Heart left ventricle (tissue), 16 donors: Measurements from ENCODE around the gene NHLRC4. TPM values are rescaled to one million over a fixed set of nuclear protein-coding genes. Genes with fewer than 3 reads are reported as not detected.

ENCODE experiments used
- ATAC-seq, 4 donors: fragments of 200-7000 bp; cut with Tn5 transposase; one replicate each; pipeline ENCODE4 v1.9.1; 2020 to 2022; ENCODE audit warnings: moderate library complexity in 4 of 4, mild to moderate bottlenecking in 3 of 4, moderate number of reproducible peaks in 1 of 4
- DNase-seq, 5 donors: peaks; one replicate each; pipeline ENCODE4 v3.0.0-alpha.2; 2020
- H3K27ac ChIP-seq, 12 donors: fragments of 200-600 bp; sonication (generic) in 4 of 12; one replicate each; pipeline versions ENCODE4 v1.5.0 to v1.8.0; 2016 to 2022; ENCODE audit warnings: mild to moderate bottlenecking in 2 of 12
- H3K27me3 ChIP-seq, 9 donors: fragments of 200-600 bp; sonication (generic) in 2 of 9; one replicate each; pipeline versions ENCODE4 v1.5.1 to v1.8.0; 2016 to 2022; ENCODE audit warnings: mild to moderate bottlenecking in 3 of 9
- H3K36me3 ChIP-seq, 9 donors: fragments of 200-600 bp; sonication (generic) in 2 of 9; one replicate each; pipeline versions ENCODE4 v1.5.0 to v1.8.0; 2018 to 2022; ENCODE audit warnings: mild to moderate bottlenecking in 2 of 9
- H3K4me1 ChIP-seq, 12 donors: fragments of 200-600 bp; sonication (generic) in 4 of 12; one replicate each; pipeline versions ENCODE4 v1.5.0 to v1.8.0; 2016 to 2022; ENCODE audit warnings: mild to moderate bottlenecking in 3 of 12
- H3K4me3 ChIP-seq, 12 donors: fragments of 200-600 bp; sonication (generic) in 4 of 12; one replicate each; pipeline versions ENCODE4 v1.5.0 to v1.8.0; 2017 to 2022; ENCODE audit warnings: mild to moderate bottlenecking in 9 of 12, moderate library complexity in 4 of 12
- H3K9me3 ChIP-seq, 12 donors: fragments of 200-600 bp; sonication (generic) in 4 of 12; one replicate each; pipeline versions ENCODE4 v1.5.0 to v1.8.0; 2016 to 2022; ENCODE audit warnings: mild to moderate bottlenecking in 1 of 12
- POLR2A ChIP-seq, 2 donors: fragments of 450-650 bp; IDR thresholded peaks; one replicate each; pipeline ENCODE4 v1.6.1; 2017; ENCODE audit warnings: antibody characterized with exemption in 2 of 2, mild to moderate bottlenecking in 2 of 2, moderate library complexity in 2 of 2
- WGBS, 4 donors: extraction: QIAGEN DNeasy Blood & Tissue Kit in 2 of 4; methylation state at CpG; one replicate each; pipeline versions ENCODE4 v1.1.5 to v1.1.7; 2013 to 2018; 5-methylcytosine and 5-hydroxymethylcytosine counted together
- intact Hi-C, 10 donors: fragments of 100-400 bp; cut with DNase I; formaldehyde crosslinking; loops; one replicate each; pipeline versions ENCODE4 v1.11.1 to v1.14.2; 2022
- polyA plus RNA-seq, 2 donors: library from polyadenylated mRNA; stranded (reverse); fragments of 200-250 nt; gene quantifications; one replicate each; pipeline ENCODE4 v1.2.3, GENCODE V29; 2013
- total RNA-seq, 9 donors: library from RNA; depleted of rRNA in 2 of 9; stranded (reverse); fragments of >200 nt in 2 of 9; fragmentation: NEBNext Ultra II Directional in 3 of 9; extraction: Animal tissue kit (Norgen Biotek cat#: 25700) in 3 of 9; gene quantifications; one replicate each; pipeline versions ENCODE4 v1.1.0 to v1.2.4, GENCODE V29; 2016 to 2023
- TF ChIP-seq, protein P1 (sequence below), 12 donors: fragments of 200-600 bp; sonication (generic) in 4 of 12; IDR thresholded peaks; one replicate each; pipeline versions ENCODE4 v1.5.0 to v1.8.0; 2018 to 2022; ENCODE audit warnings: antibody characterized with exemption in 12 of 12, mild to moderate bottlenecking in 5 of 12
- donor health status: ischemic (EF 13 %, LVEDD 7.1; RV severe dilation, severe dysfunction).
- donor health status: healthy with polysubstance abuse.
- donor health status: DM: no; HTN: yes; CAD: no.
- donor health status: DM: no; HTN: no; CAD: no.
- donor health status: ischemic (EF 25% LVEDD 6.9; RV normal size, moderate dysfunction).
- donor health status: ischemic (EF 25% LVEDD 5.7; RV mildly dilated, moderate dysfunction).
- donor health status: healthy.
- donor health status: DM: yes; HTN: yes; CAD: no.
- donor health status: ischemic (EF 35%, LVEDD 5.7; RV mildly dilated, moderate dysfunction).
- donor health status: nonischemic (EF 11% LVEDD 7.7; RV severe dilation, severe dysfunction).
- donor health status: DM: yes; HTN: yes; CAD: no.
- donor health status: PGD.
- donor health status: ischemic (EF 29% LVEDD 5.4; RV normal size, mild dysfunction).
- donor health status: nonischemic (EF 23%, LVEDD 6.1; RV moderate dilation, normal function).

NHLRC4 gene
- total and polyA plus RNA-seq, 11 donors = 0.23 to 0.86 (median 0.48) TPM; not detected in 1

DNA sequence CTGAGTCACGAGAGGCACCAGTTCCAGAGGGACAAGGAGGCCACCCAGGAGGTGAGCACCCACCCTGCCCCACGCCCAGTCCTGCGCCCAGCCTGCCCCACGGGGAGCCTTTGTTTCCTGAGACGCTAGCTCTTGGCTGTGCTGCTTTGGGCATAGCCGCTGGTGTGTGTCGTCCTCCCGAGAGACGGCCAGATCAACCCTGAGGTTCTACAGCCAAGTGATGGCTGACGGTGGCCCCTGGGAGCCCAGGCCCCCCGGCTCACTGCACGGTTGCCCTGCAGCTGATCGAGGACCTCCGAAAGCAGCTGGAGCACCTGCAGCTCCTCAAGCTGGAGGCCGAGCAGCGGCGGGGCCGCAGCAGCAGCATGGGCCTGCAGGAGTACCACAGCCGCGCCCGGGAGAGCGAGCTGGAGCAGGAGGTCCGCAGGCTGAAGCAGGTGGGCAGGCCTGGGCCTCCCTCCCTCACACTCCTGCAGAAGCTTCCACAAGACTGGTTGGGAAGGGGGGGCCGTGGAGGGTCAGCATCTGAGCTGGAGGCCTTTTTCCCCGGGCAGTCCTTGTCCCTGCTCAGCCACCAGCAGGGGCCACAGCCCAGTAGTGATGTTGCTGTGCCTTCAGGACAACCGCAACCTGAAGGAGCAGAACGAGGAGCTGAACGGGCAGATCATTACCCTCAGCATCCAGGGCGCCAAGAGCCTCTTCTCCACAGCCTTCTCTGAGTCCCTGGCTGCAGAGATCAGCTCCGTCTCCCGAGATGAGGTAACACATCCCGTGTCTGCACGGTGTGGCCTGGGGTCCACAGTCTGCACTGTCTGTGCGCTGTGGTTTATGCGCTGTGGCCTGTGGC lies 46.7 kb upstream of the NHLRC4 start:
- peaks cover 0 to 6% (median 0%) of the 10 kb centered on the region in 12 donors for H3K4me1 ChIP-seq

DNA sequence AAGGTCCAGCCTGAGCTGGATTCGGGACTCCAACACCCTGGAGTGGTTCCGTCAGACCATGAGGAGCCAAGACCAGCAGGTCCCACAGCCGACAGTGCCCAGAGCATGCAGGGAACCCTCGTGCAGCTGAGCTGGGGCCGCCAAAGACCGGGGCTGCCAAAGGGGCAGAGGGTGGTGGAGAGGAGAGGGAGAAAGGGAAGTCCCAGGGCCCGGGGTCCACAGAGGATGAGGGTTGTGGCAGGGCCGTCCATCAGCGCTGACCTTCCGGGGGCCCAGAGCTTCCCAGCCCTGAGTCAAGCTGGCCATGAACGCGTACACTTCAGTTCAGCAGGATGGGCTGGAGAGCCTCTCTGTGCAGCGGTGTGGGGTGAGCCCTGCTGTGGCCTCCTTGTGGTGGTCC lies 46.0 kb upstream of the NHLRC4 start:
- no peaks in the 10 kb centered on the region for H3K9me3 ChIP-seq
- intact Hi-C loops = loop anchor here in 1 of 10 donors (10.0 kb wide), 1 partner anchor 96 kb away; the partner anchor contains the start of gene RAB11FIP3
- no peak overlapping the region for H3K27ac ChIP-seq
- no peak for DNase-seq
- peaks cover 0 to 46% (median 35%) of the 10 kb centered on the region in 9 donors for H3K36me3 ChIP-seq
- H3K27me3 ChIP-seq = no peaks in the 10 kb centered on the region
- WGBS, 4 donors = 95 to 100% (median 95%) methylated on average over 5 to 13 of the region's 13 CpGs
- peaks cover 0 to 14% (median 5%) of the 10 kb centered on the region in 12 donors for H3K4me1 ChIP-seq
- ATAC-seq = no peak
- H3K4me3 ChIP-seq = no peak overlapping the region
- TF ChIP-seq, protein P1, sequence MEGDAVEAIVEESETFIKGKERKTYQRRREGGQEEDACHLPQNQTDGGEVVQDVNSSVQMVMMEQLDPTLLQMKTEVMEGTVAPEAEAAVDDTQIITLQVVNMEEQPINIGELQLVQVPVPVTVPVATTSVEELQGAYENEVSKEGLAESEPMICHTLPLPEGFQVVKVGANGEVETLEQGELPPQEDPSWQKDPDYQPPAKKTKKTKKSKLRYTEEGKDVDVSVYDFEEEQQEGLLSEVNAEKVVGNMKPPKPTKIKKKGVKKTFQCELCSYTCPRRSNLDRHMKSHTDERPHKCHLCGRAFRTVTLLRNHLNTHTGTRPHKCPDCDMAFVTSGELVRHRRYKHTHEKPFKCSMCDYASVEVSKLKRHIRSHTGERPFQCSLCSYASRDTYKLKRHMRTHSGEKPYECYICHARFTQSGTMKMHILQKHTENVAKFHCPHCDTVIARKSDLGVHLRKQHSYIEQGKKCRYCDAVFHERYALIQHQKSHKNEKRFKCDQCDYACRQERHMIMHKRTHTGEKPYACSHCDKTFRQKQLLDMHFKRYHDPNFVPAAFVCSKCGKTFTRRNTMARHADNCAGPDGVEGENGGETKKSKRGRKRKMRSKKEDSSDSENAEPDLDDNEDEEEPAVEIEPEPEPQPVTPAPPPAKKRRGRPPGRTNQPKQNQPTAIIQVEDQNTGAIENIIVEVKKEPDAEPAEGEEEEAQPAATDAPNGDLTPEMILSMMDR (IDR thresholded peaks at IDR 0.05) = no peak
- no peak for TF ChIP-seq POLR2A (IDR thresholded peaks at IDR 0.05)

More for the DNA sequence above, 46.7 kb upstream of the NHLRC4 start:
- no peak overlapping the region for H3K4me3 ChIP-seq
- no peaks in the 10 kb centered on the region for H3K9me3 ChIP-seq
- no peak overlapping the region for H3K27ac ChIP-seq
- ATAC-seq (no peak), DNase-seq (no peak)
- intact Hi-C loops = loop anchor here in 1 of 10 donors (10.0 kb wide), 1 partner anchor 95 kb away; the partner anchor contains the start of gene RAB11FIP3
- no peak for TF ChIP-seq POLR2A (IDR thresholded peaks at IDR 0.05)
- TF ChIP-seq, protein P1 (IDR thresholded peaks at IDR 0.05) = no peak
- H3K36me3 ChIP-seq = peaks cover 0 to 54% (median 41%) of the 10 kb centered on the region in 9 donors
- H3K27me3 ChIP-seq = no peaks in the 10 kb centered on the region
- WGBS, 4 donors = 89 to 94% (median 92%) methylated on average over 13 to 35 of the region's 35 CpGs

DNA sequence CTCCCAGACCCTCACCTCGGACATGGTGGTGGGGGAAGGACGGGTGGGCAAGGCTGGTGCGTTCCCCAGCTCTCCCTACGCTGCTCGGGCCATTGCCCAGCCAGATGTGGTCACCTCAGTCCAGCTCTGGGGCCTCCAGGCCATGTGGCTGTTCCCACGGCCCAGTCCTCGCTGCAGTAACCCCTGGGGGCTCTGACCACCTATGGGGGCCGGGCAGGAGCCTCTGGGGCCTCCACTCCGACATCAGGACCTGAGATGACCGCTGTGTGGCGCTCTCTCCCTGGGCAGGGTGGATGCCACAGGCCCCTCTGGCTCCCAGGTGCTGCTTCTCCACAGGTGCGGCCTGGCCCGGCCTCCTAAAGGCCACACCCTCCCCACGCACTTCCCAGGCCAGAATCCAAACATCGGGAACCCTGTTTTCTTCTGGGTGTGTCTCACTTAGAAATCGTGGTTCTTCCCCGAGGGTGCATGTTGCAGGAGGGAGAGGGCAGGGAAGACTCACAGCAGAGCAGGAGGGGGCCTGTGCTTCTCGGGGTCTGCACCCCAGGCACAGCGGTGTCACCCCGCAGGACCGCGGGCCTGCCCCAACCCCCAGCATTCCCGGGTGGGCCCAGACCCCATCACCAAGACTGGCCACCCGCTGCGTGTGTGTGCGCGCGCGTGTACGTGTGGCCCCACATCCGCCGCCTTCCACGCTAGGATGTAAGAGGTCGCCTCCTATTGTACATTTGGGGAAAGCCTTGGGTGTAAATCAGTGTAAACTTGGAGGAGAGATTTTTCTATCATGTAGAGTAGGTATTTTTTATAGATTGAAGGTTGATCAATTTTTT lies 45.2 kb upstream of the NHLRC4 start:
- Histone ChIP-seq H3K27ac (no peak overlapping the region), H3K36me3 (peaks cover 0 to 39% (median 28%) of the 10 kb centered on the region in 9 donors), H3K27me3 (no peaks in the 10 kb centered on the region), H3K4me3 (no peak overlapping the region), H3K4me1 (peaks cover 7 to 21% (median 12%) of the 10 kb centered on the region in 12 donors), H3K9me3 (no peaks in the 10 kb centered on the region)
- ATAC-seq = no peak
- TF ChIP-seq POLR2A (IDR thresholded peaks at IDR 0.05) = no peak
- TF ChIP-seq, protein P1 (IDR thresholded peaks at IDR 0.05) = no peak
- 82 to 85% (median 84%) methylated on average over 26 to 34 of the region's 34 CpGs for WGBS, 4 donors
- no peak for DNase-seq
- intact Hi-C loops = loop anchor here in 1 of 10 donors (10.0 kb wide), 1 partner anchor 97 kb away; the partner anchor contains the start of gene RAB11FIP3
